Measurements from ENCODE around the gene IFI27.

The IFI27 gene

DNA sequence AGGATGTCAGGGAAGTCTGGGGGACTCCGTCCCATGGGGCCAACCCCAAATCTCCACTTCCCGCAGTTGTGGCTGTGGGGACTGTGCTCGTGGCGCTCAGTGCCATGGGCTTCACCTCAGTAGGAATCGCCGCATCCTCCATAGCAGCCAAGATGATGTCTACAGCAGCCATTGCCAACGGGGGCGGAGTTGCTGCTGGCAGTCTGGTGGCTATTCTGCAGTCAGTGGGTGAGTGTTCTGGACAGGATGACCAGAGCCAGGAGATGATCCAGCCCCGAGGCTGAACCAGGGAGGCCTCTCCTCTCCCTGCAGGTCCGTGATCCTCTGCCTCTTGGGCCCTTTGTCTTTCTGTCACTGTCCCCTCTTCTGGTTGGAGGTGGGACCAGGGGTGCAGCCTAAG lies 8.8 kb upstream of the IFI27 start:
- H3K4me3 ChIP-seq (ENCODE audit: low read length in 2 of 2), result no peak overlapping the region
- H3K27me3 ChIP-seq (ENCODE audit: control insufficient read depth in 2 of 2, insufficient read depth in 2 of 2, low read length in 2 of 2), result no peaks in the 10 kb centered on the region
- H3K9ac ChIP-seq (ENCODE audit: low read depth in 1 of 2, low read length in 2 of 2), result no peak overlapping the region
- H3K27ac ChIP-seq (ENCODE audit: low read depth in 2 of 2, low read length in 2 of 2), result no peak overlapping the region
- H3K4me1 ChIP-seq (ENCODE audit: control insufficient read depth in 2 of 2, insufficient read depth in 2 of 2, low read length in 2 of 2), result peaks cover 0 to 19% of the 10 kb centered on the region in 2 donors
- peaks cover 3 to 4% of the 10 kb centered on the region in 2 donors for H3K36me3 ChIP-seq (ENCODE audit: control insufficient read depth in 2 of 2, insufficient read depth in 2 of 2, low read length in 2 of 2)
- H3K9me3 ChIP-seq (ENCODE audit: control insufficient read depth in 2 of 2, low read length in 2 of 2), result no peaks in the 10 kb centered on the region

DNA sequence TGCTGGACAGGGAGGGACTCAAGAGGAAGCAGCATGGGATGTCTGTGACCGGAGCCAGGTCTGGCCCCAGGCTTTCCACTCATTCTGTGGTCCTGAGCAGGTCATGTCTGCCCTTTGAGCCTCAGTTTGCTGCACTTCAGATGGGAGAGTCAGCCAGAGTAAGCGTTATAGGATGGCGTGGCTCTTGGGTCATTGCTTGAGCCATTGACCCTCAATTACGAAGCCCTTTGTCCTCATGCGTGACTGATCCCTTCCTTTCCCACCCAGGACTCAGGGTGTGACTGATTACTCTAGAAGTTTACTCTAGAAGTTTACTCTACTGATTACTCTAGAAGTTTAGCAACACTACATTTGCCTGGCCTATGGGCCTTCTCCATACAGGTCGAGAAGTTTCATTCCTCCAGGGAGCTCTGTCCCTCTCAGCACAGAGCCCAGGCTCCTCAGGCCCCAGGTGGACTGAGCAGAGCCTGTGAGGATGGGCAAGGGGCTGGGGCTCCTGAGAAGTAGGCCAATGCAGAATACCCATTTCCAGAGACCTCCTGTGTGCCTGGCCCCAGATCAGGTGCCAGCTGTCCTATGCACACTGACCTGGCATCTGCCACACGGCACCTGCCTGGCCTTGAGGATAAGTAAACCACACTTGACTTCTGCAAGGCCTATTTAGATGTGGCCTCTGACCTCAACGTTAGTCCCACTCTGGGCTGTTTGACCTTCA lies 7.6 kb upstream of the IFI27 start:
- no peaks in the 10 kb centered on the region for H3K36me3 ChIP-seq (ENCODE audit: control insufficient read depth in 2 of 2, insufficient read depth in 2 of 2, low read length in 2 of 2)
- H3K27me3 ChIP-seq (ENCODE audit: control insufficient read depth in 2 of 2, insufficient read depth in 2 of 2, low read length in 2 of 2), result no peaks in the 10 kb centered on the region
- peak overlapping the region in 1 of 2 donors; percentile 26 for H3K4me3 ChIP-seq (ENCODE audit: low read length in 2 of 2)
- H3K9me3 ChIP-seq (ENCODE audit: control insufficient read depth in 2 of 2, low read length in 2 of 2), result no peaks in the 10 kb centered on the region
- peak overlapping the region in 1 of 2 donors; percentile 44 for H3K9ac ChIP-seq (ENCODE audit: low read depth in 1 of 2, low read length in 2 of 2)
- H3K27ac ChIP-seq (ENCODE audit: low read depth in 2 of 2, low read length in 2 of 2), result peak overlapping the region; percentile 71 to 78
- H3K4me1 ChIP-seq (ENCODE audit: control insufficient read depth in 2 of 2, insufficient read depth in 2 of 2, low read length in 2 of 2), result peaks cover 0 to 19% of the 10 kb centered on the region in 2 donors

DNA sequence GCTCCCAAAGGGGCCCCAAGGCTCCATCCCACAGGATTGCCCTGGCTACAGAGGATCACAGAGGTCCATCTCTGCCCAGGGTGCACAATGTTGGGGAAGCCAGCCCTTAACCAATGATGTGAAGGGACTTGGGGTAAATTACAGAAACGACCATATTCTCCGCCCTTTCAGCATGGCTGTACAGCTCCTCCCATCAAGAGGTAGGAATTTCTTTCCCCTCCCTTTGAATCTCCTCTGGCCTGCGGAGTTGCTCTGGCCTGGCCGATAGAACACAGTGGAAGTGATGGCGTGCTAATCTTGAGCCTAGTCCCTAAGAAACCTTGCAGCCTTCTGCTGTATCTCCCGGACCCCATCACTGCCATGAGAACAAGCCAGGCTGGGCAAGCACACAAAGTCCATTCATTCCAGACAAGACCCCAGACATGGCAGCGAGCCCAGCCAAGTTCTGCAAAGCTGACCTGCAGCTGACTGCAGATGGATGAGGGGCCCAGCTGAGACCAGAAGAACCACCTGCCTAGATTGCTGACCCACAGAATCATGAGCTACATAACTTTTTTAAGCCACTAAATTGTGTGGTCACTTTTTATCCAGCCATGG lies 6.9 kb upstream of the IFI27 start:
- Histone ChIP-seq H3K27ac (ENCODE audit: low read depth in 2 of 2, low read length in 2 of 2) (peak overlapping the region; percentile 71 to 78), H3K4me1 (ENCODE audit: control insufficient read depth in 2 of 2, insufficient read depth in 2 of 2, low read length in 2 of 2) (peaks cover 0 to 19% of the 10 kb centered on the region in 2 donors), H3K36me3 (ENCODE audit: control insufficient read depth in 2 of 2, insufficient read depth in 2 of 2, low read length in 2 of 2) (no peaks in the 10 kb centered on the region), H3K27me3 (ENCODE audit: control insufficient read depth in 2 of 2, insufficient read depth in 2 of 2, low read length in 2 of 2) (no peaks in the 10 kb centered on the region), H3K9me3 (ENCODE audit: control insufficient read depth in 2 of 2, low read length in 2 of 2) (no peaks in the 10 kb centered on the region), H3K4me3 (ENCODE audit: low read length in 2 of 2) (peak overlapping the region in 1 of 2 donors; percentile 26), H3K9ac (ENCODE audit: low read depth in 1 of 2, low read length in 2 of 2) (no peak overlapping the region)

DNA sequence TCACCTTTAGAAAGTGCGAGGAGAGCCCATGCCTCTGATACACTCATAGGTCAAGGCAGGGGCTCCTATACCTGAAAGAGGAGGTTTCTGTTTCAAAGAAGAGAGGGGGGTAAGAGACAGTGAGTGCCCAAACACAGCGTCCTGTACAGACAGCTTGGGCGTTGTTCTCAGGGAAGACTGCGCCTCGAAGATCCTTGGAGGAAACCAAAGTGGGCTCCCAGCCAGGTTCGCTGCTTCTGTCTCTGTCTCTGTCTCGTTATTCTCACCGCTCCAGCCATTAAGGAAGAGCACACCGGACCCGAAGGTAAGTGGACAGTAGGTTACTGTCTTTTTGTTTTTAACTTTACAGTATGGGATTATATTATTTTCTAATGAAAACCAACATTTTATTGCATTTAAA lies 5.8 kb upstream of the IFI27 start:
- H3K9ac ChIP-seq (ENCODE audit: low read depth in 1 of 2, low read length in 2 of 2), result no peak overlapping the region
- H3K36me3 ChIP-seq (ENCODE audit: control insufficient read depth in 2 of 2, insufficient read depth in 2 of 2, low read length in 2 of 2), result no peaks in the 10 kb centered on the region
- no peaks in the 10 kb centered on the region for H3K9me3 ChIP-seq (ENCODE audit: control insufficient read depth in 2 of 2, low read length in 2 of 2)
- no peak overlapping the region for H3K27ac ChIP-seq (ENCODE audit: low read depth in 2 of 2, low read length in 2 of 2)
- H3K4me1 ChIP-seq (ENCODE audit: control insufficient read depth in 2 of 2, insufficient read depth in 2 of 2, low read length in 2 of 2), result peaks cover 0 to 21% of the 10 kb centered on the region in 2 donors
- H3K27me3 ChIP-seq (ENCODE audit: control insufficient read depth in 2 of 2, insufficient read depth in 2 of 2, low read length in 2 of 2), result no peaks in the 10 kb centered on the region
- no peak overlapping the region for H3K4me3 ChIP-seq (ENCODE audit: low read length in 2 of 2)

DNA sequence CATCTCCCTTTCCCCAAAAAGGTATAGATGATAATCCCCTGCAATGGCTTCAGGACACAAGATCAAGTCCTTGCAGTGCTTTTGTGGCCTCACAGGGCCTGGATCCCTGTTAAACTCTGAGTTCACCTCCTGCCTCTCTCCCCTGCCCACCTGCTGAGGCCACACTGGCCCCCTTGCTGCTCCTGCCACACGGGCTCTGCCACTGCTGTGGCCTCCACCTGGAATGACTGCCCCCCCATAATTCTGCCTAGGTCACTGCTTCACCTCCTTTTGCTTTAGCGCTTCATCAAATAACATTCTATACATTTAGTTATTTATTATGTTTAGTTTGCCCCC lies 653 bp upstream of the IFI27 start:
- peak overlapping the region; percentile 6 to 80 for H3K9ac ChIP-seq (ENCODE audit: low read depth in 1 of 2, low read length in 2 of 2)
- H3K36me3 ChIP-seq (ENCODE audit: control insufficient read depth in 2 of 2, insufficient read depth in 2 of 2, low read length in 2 of 2), result no peaks in the 10 kb centered on the region
- peak overlapping the region; percentile 77 to 85 for H3K4me3 ChIP-seq (ENCODE audit: low read length in 2 of 2)
- no peaks in the 10 kb centered on the region for H3K9me3 ChIP-seq (ENCODE audit: control insufficient read depth in 2 of 2, low read length in 2 of 2)
- peak overlapping the region; percentile 48 to 94 for H3K27ac ChIP-seq (ENCODE audit: low read depth in 2 of 2, low read length in 2 of 2)
- H3K4me1 ChIP-seq (ENCODE audit: control insufficient read depth in 2 of 2, insufficient read depth in 2 of 2, low read length in 2 of 2), result peaks cover 16 to 35% of the 10 kb centered on the region in 2 donors
- H3K27me3 ChIP-seq (ENCODE audit: control insufficient read depth in 2 of 2, insufficient read depth in 2 of 2, low read length in 2 of 2), result no peaks in the 10 kb centered on the region

DNA sequence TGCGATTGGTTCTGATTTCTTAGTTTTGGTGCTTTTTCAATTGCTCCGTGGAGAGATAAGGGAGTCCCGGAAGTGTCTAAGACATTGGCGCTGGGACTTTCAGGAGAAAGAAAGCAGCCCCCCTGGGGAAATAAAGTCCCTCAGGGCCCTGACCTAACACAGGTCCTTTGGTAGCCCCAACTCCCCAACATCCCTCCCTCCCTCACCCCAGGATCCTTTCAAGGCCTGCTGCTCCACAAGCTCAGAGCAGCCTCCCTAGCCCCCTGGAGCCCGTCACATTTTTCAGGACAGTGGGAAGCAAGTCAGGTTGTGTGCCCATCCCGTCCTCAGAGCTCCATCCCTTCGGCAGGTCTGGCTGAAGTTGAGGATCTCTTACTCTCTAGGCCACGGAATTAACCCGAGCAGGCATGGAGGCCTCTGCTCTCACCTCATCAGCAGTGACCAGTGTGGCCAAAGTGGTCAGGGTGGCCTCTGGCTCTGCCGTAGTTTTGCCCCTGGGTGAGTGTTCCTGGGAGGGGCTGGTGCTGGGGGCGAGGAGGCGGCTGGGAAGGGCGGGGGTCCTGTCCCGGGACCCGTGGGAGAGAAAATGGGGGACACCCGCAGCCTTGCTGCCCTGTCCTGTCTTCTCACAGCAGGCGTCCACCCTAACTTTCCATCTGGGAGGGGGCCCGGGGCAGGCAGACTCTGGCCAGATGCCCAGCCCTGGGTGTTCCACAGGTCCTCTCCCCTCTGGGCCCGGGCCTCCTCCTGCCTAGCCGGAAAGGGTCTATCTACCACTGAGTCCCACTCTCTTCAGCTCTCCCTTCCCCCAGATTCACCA lies 950 bp downstream of the IFI27 start:
- H3K27ac ChIP-seq (ENCODE audit: low read depth in 2 of 2, low read length in 2 of 2), result peak overlapping the region; percentile 90 to 94
- peaks cover 23 to 42% of the 10 kb centered on the region in 2 donors for H3K4me1 ChIP-seq (ENCODE audit: control insufficient read depth in 2 of 2, insufficient read depth in 2 of 2, low read length in 2 of 2)
- H3K4me3 ChIP-seq (ENCODE audit: low read length in 2 of 2), result peak overlapping the region; percentile 77 to 85
- H3K27me3 ChIP-seq (ENCODE audit: control insufficient read depth in 2 of 2, insufficient read depth in 2 of 2, low read length in 2 of 2), result no peaks in the 10 kb centered on the region
- no peaks in the 10 kb centered on the region for H3K36me3 ChIP-seq (ENCODE audit: control insufficient read depth in 2 of 2, insufficient read depth in 2 of 2, low read length in 2 of 2)
- H3K9ac ChIP-seq (ENCODE audit: low read depth in 1 of 2, low read length in 2 of 2), result peak overlapping the region; percentile 80 to 88
- no peaks in the 10 kb centered on the region for H3K9me3 ChIP-seq (ENCODE audit: control insufficient read depth in 2 of 2, low read length in 2 of 2)

DNA sequence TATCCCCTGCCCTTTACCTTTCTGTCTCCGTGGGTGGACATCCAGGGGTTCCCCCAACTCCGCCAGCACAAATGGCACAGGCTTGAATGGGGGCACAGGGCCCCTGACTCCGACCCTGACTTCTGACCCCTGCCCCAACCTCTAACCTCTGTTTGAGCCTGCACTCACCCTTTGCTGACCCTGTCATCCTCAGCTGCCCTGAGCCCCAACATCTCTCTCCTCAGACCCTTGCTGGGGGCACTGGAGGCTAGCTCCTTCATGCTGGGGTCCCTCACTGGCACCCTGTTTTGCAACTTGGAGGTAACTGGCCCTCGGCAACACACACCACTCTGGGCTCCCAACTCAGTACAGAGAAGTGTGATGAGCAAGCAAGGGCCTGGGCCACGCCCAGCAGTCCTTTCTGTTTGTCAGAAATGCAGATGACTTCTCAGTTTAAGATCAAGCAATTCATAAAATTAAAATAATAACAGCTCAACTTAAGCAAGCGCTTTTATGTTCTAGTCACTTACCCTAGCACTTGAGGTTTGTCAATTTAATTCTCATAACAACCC lies 2.1 kb downstream of the IFI27 start:
- Histone ChIP-seq H3K4me3 (ENCODE audit: low read length in 2 of 2) (peak overlapping the region; percentile 77 to 85), H3K27ac (ENCODE audit: low read depth in 2 of 2, low read length in 2 of 2) (peak overlapping the region; percentile 52 to 70), H3K4me1 (ENCODE audit: control insufficient read depth in 2 of 2, insufficient read depth in 2 of 2, low read length in 2 of 2) (peaks cover 23 to 42% of the 10 kb centered on the region in 2 donors), H3K9ac (ENCODE audit: low read depth in 1 of 2, low read length in 2 of 2) (peak overlapping the region; percentile 14 to 56), H3K9me3 (ENCODE audit: control insufficient read depth in 2 of 2, low read length in 2 of 2) (no peaks in the 10 kb centered on the region), H3K36me3 (ENCODE audit: control insufficient read depth in 2 of 2, insufficient read depth in 2 of 2, low read length in 2 of 2) (no peaks in the 10 kb centered on the region), H3K27me3 (ENCODE audit: control insufficient read depth in 2 of 2, insufficient read depth in 2 of 2, low read length in 2 of 2) (no peaks in the 10 kb centered on the region)

DNA sequence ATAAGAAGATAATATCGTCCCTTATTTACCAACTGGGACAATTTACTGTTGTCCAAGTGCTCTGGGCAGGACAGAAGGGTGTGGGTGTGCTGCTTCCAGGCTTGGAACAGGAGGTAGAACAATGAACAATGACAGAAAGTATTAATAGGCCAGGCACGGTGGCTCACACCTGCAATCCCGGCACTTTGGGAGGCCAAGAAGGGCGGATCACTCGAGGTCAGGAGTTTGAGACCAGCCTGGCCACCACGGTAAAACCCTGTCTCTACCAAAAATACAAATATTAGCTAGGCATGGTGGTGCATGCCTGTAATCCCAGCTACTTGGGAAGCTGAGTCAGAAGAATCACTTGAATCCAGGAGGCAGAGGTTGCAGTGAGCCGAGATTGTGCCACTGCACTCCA lies 2.5 kb downstream of the IFI27 start:
- peak overlapping the region; percentile 52 to 70 for H3K27ac ChIP-seq (ENCODE audit: low read depth in 2 of 2, low read length in 2 of 2)
- H3K4me1 ChIP-seq (ENCODE audit: control insufficient read depth in 2 of 2, insufficient read depth in 2 of 2, low read length in 2 of 2), result peaks cover 23 to 42% of the 10 kb centered on the region in 2 donors
- H3K9ac ChIP-seq (ENCODE audit: low read depth in 1 of 2, low read length in 2 of 2), result no peak overlapping the region
- H3K9me3 ChIP-seq (ENCODE audit: control insufficient read depth in 2 of 2, low read length in 2 of 2), result no peaks in the 10 kb centered on the region
- H3K4me3 ChIP-seq (ENCODE audit: low read length in 2 of 2), result peak overlapping the region; percentile 77 to 85
- H3K27me3 ChIP-seq (ENCODE audit: control insufficient read depth in 2 of 2, insufficient read depth in 2 of 2, low read length in 2 of 2), result no peaks in the 10 kb centered on the region
- H3K36me3 ChIP-seq (ENCODE audit: control insufficient read depth in 2 of 2, insufficient read depth in 2 of 2, low read length in 2 of 2), result no peaks in the 10 kb centered on the region

DNA sequence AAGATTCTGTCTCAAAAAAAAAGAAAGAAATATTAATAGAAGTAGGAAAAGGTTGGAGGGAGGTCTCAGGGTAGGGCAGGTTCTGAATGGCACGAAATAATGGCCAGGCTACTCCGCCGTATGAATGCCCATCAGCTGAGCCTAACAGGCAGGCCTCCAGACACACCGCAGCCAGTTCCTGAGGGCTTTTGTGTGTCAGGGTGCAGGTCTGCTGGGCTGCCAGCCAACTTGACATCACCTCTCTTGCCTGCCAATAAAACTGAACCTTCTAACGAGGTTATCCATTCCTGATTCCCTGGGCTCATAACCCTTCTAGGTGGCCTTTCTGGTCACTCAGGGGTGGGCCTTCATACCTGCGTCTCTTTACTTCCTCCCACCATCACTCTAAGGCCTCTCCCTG lies 3.0 kb downstream of the IFI27 start:
- Histone ChIP-seq H3K9me3 (ENCODE audit: control insufficient read depth in 2 of 2, low read length in 2 of 2) (no peaks in the 10 kb centered on the region), H3K4me1 (ENCODE audit: control insufficient read depth in 2 of 2, insufficient read depth in 2 of 2, low read length in 2 of 2) (peaks cover 23 to 42% of the 10 kb centered on the region in 2 donors), H3K9ac (ENCODE audit: low read depth in 1 of 2, low read length in 2 of 2) (peak overlapping the region in 1 of 2 donors; percentile 31), H3K36me3 (ENCODE audit: control insufficient read depth in 2 of 2, insufficient read depth in 2 of 2, low read length in 2 of 2) (no peaks in the 10 kb centered on the region), H3K4me3 (ENCODE audit: low read length in 2 of 2) (peak overlapping the region; percentile 10 to 85), H3K27me3 (ENCODE audit: control insufficient read depth in 2 of 2, insufficient read depth in 2 of 2, low read length in 2 of 2) (no peaks in the 10 kb centered on the region), H3K27ac (ENCODE audit: low read depth in 2 of 2, low read length in 2 of 2) (peak overlapping the region; percentile 52 to 70)

Measured in mucosa of rectum (tissue), 2 donors.